ENCODE results near the gene SAMM50.

Gene SAMM50

DNA sequence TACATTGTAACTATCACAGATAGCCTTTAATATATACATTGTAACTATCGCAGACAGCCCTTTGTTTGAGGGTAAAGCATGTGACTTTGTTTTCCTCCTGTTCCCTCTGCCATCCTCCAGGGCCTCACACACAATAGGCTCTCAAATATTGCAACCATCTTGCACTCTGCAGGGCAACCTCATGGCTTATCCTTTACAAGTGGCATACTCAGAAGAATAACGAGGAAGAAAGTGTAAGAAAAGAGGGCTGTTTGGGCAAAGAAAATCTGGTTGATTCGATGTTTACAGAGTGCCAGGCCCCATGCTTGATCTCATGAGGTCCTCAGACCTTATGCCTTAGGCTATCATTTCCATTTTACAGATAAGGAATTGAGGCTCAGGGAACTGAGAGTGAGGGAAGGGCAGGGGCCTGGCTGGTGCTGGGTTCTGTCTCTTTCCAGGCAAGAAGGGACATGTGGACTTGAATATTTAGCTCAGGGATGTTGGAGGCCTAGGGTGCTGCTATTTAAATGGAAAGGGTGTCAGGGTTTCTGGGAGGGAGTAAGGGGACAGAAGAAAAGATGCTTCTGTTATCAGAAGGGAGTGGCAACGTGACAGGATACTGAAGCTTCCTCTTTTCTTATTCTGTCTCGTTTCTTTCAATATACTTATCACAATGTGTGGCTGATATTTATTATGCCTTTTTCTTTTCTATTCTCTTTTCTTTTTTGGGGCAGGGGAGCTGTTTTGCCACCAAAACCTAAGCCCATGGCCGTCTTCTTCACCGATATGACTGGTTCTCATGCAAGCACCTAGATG, 1.1 kb upstream of the SAMM50 start:
- no peak for DNase-seq (ENCODE audit: low spot score)
- peak overlapping the region; percentile 91 for H3K27ac ChIP-seq
- CTCF ChIA-PET: no interaction called here
- TF ChIP-seq, protein P1, sequence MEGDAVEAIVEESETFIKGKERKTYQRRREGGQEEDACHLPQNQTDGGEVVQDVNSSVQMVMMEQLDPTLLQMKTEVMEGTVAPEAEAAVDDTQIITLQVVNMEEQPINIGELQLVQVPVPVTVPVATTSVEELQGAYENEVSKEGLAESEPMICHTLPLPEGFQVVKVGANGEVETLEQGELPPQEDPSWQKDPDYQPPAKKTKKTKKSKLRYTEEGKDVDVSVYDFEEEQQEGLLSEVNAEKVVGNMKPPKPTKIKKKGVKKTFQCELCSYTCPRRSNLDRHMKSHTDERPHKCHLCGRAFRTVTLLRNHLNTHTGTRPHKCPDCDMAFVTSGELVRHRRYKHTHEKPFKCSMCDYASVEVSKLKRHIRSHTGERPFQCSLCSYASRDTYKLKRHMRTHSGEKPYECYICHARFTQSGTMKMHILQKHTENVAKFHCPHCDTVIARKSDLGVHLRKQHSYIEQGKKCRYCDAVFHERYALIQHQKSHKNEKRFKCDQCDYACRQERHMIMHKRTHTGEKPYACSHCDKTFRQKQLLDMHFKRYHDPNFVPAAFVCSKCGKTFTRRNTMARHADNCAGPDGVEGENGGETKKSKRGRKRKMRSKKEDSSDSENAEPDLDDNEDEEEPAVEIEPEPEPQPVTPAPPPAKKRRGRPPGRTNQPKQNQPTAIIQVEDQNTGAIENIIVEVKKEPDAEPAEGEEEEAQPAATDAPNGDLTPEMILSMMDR (conservative IDR thresholded peaks at IDR 0.05; ENCODE audit: low read depth): no peak
- POLR2A ChIA-PET (ENCODE audit: low non-redundant PET): no interaction called here

DNA sequence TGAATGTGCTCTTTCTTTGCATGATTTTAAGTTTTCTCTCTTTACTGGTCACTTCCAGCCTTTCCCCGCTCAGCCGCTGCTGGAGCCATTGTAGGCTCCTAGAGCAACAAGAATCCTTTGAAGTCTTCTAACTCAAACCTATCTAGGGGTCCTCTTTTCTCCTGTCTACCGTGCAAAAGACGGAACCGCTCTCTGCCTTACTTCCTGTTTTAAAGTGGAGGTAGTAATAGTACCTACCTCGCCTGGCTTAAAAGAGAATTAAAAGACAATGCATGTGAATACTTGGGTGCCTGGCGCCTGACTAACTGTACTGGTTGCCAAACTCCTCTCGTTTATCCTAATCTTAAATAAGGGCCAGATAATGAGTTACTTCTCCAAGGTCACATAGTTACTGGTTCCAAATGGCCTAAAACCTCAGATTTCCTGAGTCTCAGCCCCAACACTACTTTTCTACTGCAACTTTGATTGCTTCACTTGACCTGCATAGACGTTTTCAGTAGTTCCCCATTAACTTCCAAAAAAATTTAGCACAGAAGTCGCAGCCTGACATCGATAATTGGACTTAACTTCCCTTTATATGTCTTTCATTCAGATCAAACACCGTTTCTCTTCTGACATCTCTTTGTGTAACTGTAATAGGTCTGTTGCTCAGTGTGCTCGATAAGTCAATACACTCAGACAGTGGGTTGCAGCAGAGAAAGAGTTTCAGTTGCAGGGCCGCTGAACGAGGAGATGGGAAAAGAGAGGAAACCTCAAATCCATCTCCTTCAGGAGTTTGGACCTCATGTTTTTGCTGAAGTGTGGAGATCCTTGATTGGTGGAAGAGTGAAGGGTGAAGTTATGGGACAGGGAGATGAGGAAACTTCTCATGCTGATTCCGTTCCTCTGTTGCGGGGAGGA, 891 bp downstream of the SAMM50 start:
- TF ChIP-seq, protein P1 (conservative IDR thresholded peaks at IDR 0.05; ENCODE audit: low read depth): no peak
- DNase-seq (ENCODE audit: low spot score): no peak
- CTCF ChIA-PET: interaction anchor here (0.6 kb wide), 1 partner anchor 768 kb away, joined by 3 read pairs; no protein-coding TSS in a partner anchor
- H3K27ac ChIP-seq: peak overlapping the region; percentile 91
- POLR2A ChIA-PET (ENCODE audit: low non-redundant PET): no interaction called here

DNA sequence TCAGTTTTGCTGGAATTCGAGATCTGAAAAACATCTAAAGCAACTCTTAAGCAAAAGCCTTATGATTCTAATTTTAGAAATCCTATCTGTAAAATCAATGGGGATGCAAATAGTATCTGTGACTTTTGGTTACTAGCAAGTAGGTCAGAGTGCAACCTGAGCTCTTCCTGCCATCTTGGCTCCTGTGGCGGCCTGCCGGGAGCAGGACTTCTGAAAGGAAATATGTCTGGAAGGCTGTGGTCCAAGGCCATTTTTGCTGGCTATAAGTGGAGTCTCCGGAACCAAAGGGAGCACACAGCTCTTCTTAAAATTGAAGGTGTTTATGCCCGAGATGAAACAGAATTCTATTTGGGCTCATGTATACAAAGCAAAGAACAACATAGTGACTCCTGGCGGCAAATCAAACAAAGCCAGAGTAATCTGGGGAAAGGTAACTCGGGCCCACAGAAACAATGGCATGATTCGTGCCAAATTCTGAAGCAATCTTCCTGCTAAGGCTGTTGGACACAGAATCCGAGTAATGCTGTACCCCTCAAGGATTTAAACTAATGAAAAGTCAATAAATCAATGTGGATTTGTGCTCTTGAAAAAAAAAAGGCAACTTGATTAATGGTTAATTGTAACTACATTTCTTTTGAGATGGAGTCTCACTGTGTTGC, 1.7 kb downstream of the SAMM50 start:
- CTCF ChIA-PET: interaction anchor here (0.6 kb wide), 1 partner anchor 769 kb away, joined by 3 read pairs; no protein-coding TSS in a partner anchor
- DNase-seq (ENCODE audit: low spot score): no peak
- H3K27ac ChIP-seq: no peak overlapping the region
- TF ChIP-seq, protein P1 (conservative IDR thresholded peaks at IDR 0.05; ENCODE audit: low read depth): no peak
- POLR2A ChIA-PET (ENCODE audit: low non-redundant PET): no interaction called here

DNA sequence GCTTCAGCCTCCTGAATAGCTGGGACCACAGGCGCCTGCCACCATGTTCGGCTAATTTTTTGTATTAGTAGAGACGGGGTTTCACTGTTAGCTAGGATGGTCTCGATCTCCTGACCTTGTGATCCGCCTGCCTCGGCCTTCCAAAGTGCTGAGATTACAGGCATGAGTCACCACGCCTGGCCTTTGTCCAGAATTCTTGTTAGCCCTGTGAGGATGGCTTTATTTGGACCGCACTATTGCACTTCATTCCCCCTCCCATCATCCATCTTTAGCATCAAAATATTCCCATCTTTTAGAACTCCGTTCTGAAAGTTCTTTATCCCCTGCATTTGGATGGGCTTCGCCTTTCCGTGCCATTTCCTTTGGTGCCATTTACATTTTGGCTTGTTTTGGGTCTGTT, 2.6 kb downstream of the SAMM50 start:
- POLR2A ChIA-PET (ENCODE audit: low non-redundant PET): no interaction called here
- no peak for DNase-seq (ENCODE audit: low spot score)
- CTCF ChIA-PET: no interaction called here
- TF ChIP-seq, protein P1 (conservative IDR thresholded peaks at IDR 0.05; ENCODE audit: low read depth): no peak
- peak overlapping the region; percentile 19; the same call in 1 of the 2 replicates for H3K27ac ChIP-seq

DNA sequence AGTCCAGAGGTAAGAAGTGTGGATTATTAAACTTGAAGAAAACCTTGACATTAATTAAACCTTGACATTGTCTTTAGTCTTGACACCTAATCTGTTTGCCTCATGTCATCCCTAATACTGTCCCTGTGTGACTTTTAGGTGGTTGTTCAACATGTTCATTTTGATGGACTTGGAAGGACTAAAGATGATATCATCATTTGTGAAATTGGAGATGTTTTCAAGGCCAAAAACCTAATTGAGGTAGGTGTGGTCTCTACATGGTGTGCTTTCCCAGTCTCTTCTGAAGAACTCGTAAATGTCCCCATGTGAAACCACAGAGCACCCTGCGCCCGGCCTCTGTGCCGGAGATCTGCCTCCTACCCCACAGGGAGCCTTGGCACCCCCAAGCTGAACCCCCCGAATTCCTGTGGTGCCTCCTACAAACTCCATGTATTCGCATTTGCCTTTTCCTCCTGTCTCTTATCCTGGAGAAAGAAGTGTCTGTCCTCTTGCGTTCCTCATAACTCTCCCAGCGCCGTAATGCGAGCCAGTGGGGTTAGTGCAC, 9.1 kb downstream of the SAMM50 start:
- TF ChIP-seq, protein P1 (conservative IDR thresholded peaks at IDR 0.05; ENCODE audit: low read depth): no peak
- CTCF ChIA-PET: no interaction called here
- DNase-seq (ENCODE audit: low spot score): no peak
- POLR2A ChIA-PET (ENCODE audit: low non-redundant PET): no interaction called here
- H3K27ac ChIP-seq: peak overlapping the region; percentile 26; the same call in 1 of the 2 replicates

DNA sequence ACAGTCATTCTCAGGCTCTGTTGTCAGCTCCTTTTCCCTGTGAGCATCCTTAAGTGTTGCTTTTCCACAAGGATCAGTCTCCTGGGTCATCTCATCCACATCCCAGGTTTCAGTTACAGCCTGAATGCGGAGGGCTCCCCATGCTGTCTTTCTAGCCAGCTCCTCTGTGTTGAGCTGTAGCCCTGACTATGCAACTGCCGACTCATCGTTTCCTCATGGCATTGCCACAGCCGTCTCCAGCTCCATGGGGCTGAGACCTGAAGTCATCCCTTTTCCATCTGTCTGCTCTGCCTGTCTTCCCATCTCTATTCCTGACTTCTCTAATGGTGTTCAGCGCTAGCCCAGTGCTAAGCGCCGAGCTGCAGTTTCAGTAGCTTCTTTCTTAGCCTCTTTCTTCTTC, 11.8 kb downstream of the SAMM50 start:
- TF ChIP-seq, protein P1 (conservative IDR thresholded peaks at IDR 0.05; ENCODE audit: low read depth): no peak
- H3K27ac ChIP-seq: no peak overlapping the region; the same call in 1 of the 2 replicates
- no peak for DNase-seq (ENCODE audit: low spot score)
- ChIA-PET CTCF (no interaction called here), POLR2A (ENCODE audit: low non-redundant PET) (no interaction called here)

All from RWPE1 (cell line).